ENCODE measurements around the gene RPL7A.
"Not testable (repeated sequence)": the region's sequence is repeated elsewhere in the genome, so short reads cannot be mapped to it uniquely, and the experiment has no call there.

Gene RPL7A

GRCh38 chr9:133323991-133324703 is 23.9 kb upstream of the RPL7A start:
- no peak for DNase-seq
- peaks cover 43% of the 10 kb centered on the region for H3K9me3 Mint-ChIP-seq
- H3K4me3 Mint-ChIP-seq = no peak overlapping the region
- H3K27me3 Mint-ChIP-seq (ENCODE audit: low read depth, poor library complexity) = peaks cover 29% of the 10 kb centered on the region
- H3K27ac Mint-ChIP-seq = no peak overlapping the region
- no peaks in the 10 kb centered on the region for H3K4me1 Mint-ChIP-seq
- TF ChIP-seq CTCF (IDR thresholded peaks at IDR 0.05) = no peak
- peaks cover 15% of the 10 kb centered on the region for H3K36me3 Mint-ChIP-seq (ENCODE audit: low read depth)

- Mint-ChIP-seq H3K36me3 (ENCODE audit: low read depth) (peaks cover 41% of the 10 kb centered on the region), H3K9me3 (peaks cover 45% of the 10 kb centered on the region), H3K27me3 (ENCODE audit: low read depth, poor library complexity) (peaks cover 17% of the 10 kb centered on the region)
- H3K4me1 Mint-ChIP-seq, DNase-seq, H3K4me3 Mint-ChIP-seq, H3K27ac Mint-ChIP-seq: not testable (repeated sequence)
These were observed 21.0 kb upstream of the RPL7A start for GRCh38 chr9:133327021-133327420.

- Mint-ChIP-seq H3K4me1 (no peaks in the 10 kb centered on the region), H3K4me3 (no peak overlapping the region), H3K9me3 (peaks cover 45% of the 10 kb centered on the region), H3K36me3 (ENCODE audit: low read depth) (peaks cover 50% of the 10 kb centered on the region), H3K27me3 (ENCODE audit: low read depth, poor library complexity) (peaks cover 17% of the 10 kb centered on the region), H3K27ac (no peak overlapping the region)
- TF ChIP-seq CTCF (IDR thresholded peaks at IDR 0.05) = no peak
- no peak for DNase-seq
These were observed 20.1 kb upstream of the RPL7A start for GRCh38 chr9:133327834-133328484.

GRCh38 chr9:133329306-133330156 is 18.5 kb upstream of the RPL7A start:
- H3K36me3 Mint-ChIP-seq (ENCODE audit: low read depth) = peaks cover 65% of the 10 kb centered on the region
- peaks cover 35% of the 10 kb centered on the region for H3K9me3 Mint-ChIP-seq
- TF ChIP-seq CTCF (IDR thresholded peaks at IDR 0.05) = peak; percentile 56
- not testable (repeated sequence) for H3K4me3 Mint-ChIP-seq, H3K4me1 Mint-ChIP-seq, DNase-seq, H3K27ac Mint-ChIP-seq
- peaks cover 17% of the 10 kb centered on the region for H3K27me3 Mint-ChIP-seq (ENCODE audit: low read depth, poor library complexity)

- no peak for DNase-seq
- no peak overlapping the region for H3K4me3 Mint-ChIP-seq
- no peak for TF ChIP-seq CTCF (IDR thresholded peaks at IDR 0.05)
These were observed 16.8 kb upstream of the RPL7A start for GRCh38 chr9:133331221-133331620.

More at GRCh38 chr9:133331221-133331620, 16.8 kb upstream of the RPL7A start:
- Mint-ChIP-seq H3K9me3 (peaks cover 20% of the 10 kb centered on the region), H3K27me3 (ENCODE audit: low read depth, poor library complexity) (peaks cover 9% of the 10 kb centered on the region), H3K4me1 (peaks cover 15% of the 10 kb centered on the region), H3K27ac (no peak overlapping the region), H3K36me3 (ENCODE audit: low read depth) (peaks cover 70% of the 10 kb centered on the region)

Data from nephron progenitor cell (in vitro differentiated cells).